Measurements from ENCODE around the gene FBXO47.

Gene FBXO47

GRCh38 chr17:38892083-38892482, 75.1 kb downstream of the FBXO47 start:
- Histone ChIP-seq H3K27me3 (ENCODE audit: insufficient read depth, low read depth) (no peaks in the 10 kb centered on the region), H3K9ac (no peak overlapping the region), H3K36me3 (ENCODE audit: insufficient read depth) (no peaks in the 10 kb centered on the region), H4K20me1 (ENCODE audit: insufficient read depth) (no peaks in the 10 kb centered on the region), H3K4me3 (IDR thresholded peaks at IDR 0.05; ENCODE audit: insufficient read depth, low read depth, low read length) (no peak overlapping the region), H2AFZ (ENCODE audit: low read depth) (no peak overlapping the region), H3K79me2 (ENCODE audit: insufficient read depth, low read depth) (no peaks in the 10 kb centered on the region; the same call in 1 of the 2 replicates), H3K27ac (no peak overlapping the region), H3K4me1 (ENCODE audit: low read depth, poor library complexity, severe bottlenecking) (peaks cover 8% of the 10 kb centered on the region), H3K4me2 (no peak overlapping the region)
- TF ChIP-seq, protein P1, sequence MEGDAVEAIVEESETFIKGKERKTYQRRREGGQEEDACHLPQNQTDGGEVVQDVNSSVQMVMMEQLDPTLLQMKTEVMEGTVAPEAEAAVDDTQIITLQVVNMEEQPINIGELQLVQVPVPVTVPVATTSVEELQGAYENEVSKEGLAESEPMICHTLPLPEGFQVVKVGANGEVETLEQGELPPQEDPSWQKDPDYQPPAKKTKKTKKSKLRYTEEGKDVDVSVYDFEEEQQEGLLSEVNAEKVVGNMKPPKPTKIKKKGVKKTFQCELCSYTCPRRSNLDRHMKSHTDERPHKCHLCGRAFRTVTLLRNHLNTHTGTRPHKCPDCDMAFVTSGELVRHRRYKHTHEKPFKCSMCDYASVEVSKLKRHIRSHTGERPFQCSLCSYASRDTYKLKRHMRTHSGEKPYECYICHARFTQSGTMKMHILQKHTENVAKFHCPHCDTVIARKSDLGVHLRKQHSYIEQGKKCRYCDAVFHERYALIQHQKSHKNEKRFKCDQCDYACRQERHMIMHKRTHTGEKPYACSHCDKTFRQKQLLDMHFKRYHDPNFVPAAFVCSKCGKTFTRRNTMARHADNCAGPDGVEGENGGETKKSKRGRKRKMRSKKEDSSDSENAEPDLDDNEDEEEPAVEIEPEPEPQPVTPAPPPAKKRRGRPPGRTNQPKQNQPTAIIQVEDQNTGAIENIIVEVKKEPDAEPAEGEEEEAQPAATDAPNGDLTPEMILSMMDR (conservative IDR thresholded peaks at IDR 0.05; ENCODE audit: low read depth, low read length): no peak

DNA sequence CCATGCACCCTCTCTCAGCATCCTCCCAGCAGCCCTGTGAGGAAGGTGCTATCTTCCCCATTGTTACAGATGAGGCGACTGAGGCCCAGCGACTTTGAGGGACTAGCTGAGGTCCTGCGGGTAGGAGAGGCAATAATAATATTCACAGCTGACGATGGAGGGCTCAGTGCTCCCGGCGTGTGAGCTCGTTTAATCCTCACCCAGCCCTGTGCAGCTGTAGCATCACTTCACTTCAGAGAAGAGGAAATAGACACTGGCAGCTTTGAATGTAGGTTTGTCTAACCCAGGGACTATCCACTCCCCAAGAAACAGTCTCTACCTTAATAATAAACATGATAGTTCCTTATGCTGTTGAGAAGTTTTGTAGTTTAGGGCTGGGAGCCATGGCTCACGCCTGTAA, 75.8 kb downstream of the FBXO47 start:
- Histone ChIP-seq H3K4me3 (IDR thresholded peaks at IDR 0.05; ENCODE audit: insufficient read depth, low read depth, low read length) (no peak overlapping the region), H3K79me2 (ENCODE audit: insufficient read depth, low read depth) (no peaks in the 10 kb centered on the region; the same call in 1 of the 2 replicates), H3K9ac (no peak overlapping the region), H2AFZ (ENCODE audit: low read depth) (no peak overlapping the region), H3K36me3 (ENCODE audit: insufficient read depth) (no peaks in the 10 kb centered on the region), H3K27me3 (ENCODE audit: insufficient read depth, low read depth) (no peaks in the 10 kb centered on the region), H3K4me2 (no peak overlapping the region), H3K4me1 (ENCODE audit: low read depth, poor library complexity, severe bottlenecking) (peaks cover 1% of the 10 kb centered on the region), H4K20me1 (ENCODE audit: insufficient read depth) (no peaks in the 10 kb centered on the region), H3K27ac (no peak overlapping the region)
- TF ChIP-seq, protein P1 (conservative IDR thresholded peaks at IDR 0.05; ENCODE audit: low read depth, low read length): no peak

- no peaks in the 10 kb centered on the region for H3K27me3 ChIP-seq (ENCODE audit: insufficient read depth, low read depth)
- no peak overlapping the region for H3K4me2 ChIP-seq
- H3K36me3 ChIP-seq (ENCODE audit: insufficient read depth): no peaks in the 10 kb centered on the region
- H2AFZ ChIP-seq (ENCODE audit: low read depth): no peak overlapping the region
- no peak overlapping the region for H3K27ac ChIP-seq
- H3K79me2 ChIP-seq (ENCODE audit: insufficient read depth, low read depth): no peaks in the 10 kb centered on the region; the same call in 1 of the 2 replicates
- no peak overlapping the region for H3K9ac ChIP-seq
- TF ChIP-seq, protein P1 (conservative IDR thresholded peaks at IDR 0.05; ENCODE audit: low read depth, low read length): no peak
- no peak overlapping the region for H3K4me3 ChIP-seq (IDR thresholded peaks at IDR 0.05; ENCODE audit: insufficient read depth, low read depth, low read length)
- no peaks in the 10 kb centered on the region for H4K20me1 ChIP-seq (ENCODE audit: insufficient read depth)
- no peaks in the 10 kb centered on the region for H3K4me1 ChIP-seq (ENCODE audit: low read depth, poor library complexity, severe bottlenecking)
Observed at GRCh38 chr17:38890410-38890746, 76.8 kb downstream of the FBXO47 start.

DNA sequence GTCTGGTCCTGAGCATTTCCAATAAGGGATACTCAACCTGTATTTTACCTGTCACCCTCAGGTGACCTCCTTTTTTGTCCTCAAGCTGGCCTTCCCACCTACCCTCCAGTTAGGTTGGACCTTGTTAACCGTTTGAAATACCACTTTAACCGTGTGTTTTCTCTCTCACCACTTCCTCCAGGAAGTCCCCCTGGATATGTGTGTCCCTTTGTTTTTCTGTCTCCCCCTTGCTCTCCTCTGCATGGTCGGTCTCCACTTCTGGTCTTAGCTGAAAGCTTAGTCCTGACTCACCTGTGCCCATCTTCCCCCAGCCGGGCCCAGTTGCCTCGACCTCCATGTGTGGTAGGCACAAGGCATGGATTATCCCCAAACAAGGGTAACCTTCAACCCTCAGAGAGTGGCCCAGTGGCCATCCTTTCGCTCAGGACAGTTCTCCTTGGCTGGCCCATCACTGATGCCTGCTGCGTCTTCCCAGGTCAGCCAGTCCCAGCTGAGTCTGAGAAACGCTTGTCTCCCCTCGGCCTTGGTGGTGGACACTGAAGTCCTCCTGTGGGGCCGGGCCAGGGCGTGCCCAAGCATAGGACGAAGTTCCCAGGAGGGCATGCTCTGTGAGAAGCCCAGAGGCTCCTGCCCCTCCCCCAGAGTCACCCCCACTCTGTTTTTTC, 77.3 kb downstream of the FBXO47 start:
- H4K20me1 ChIP-seq (ENCODE audit: insufficient read depth): no peaks in the 10 kb centered on the region
- H3K79me2 ChIP-seq (ENCODE audit: insufficient read depth, low read depth): no peaks in the 10 kb centered on the region; the same call in 1 of the 2 replicates
- H3K27ac ChIP-seq: no peak overlapping the region

More for the DNA sequence above, 77.3 kb downstream of the FBXO47 start:
- no peak overlapping the region for H3K4me2 ChIP-seq
- H3K9ac ChIP-seq: no peak overlapping the region
- H3K4me1 ChIP-seq (ENCODE audit: low read depth, poor library complexity, severe bottlenecking): no peaks in the 10 kb centered on the region
- no peaks in the 10 kb centered on the region for H3K36me3 ChIP-seq (ENCODE audit: insufficient read depth)
- no peaks in the 10 kb centered on the region for H3K27me3 ChIP-seq (ENCODE audit: insufficient read depth, low read depth)
- H2AFZ ChIP-seq (ENCODE audit: low read depth): no peak overlapping the region
- H3K4me3 ChIP-seq (IDR thresholded peaks at IDR 0.05; ENCODE audit: insufficient read depth, low read depth, low read length): no peak overlapping the region
- TF ChIP-seq, protein P1 (conservative IDR thresholded peaks at IDR 0.05; ENCODE audit: low read depth, low read length): no peak
